Measurements from ENCODE around the gene HSPB6. TPM values are rescaled to one million over a fixed set of nuclear protein-coding genes. Genes with fewer than 3 reads are reported as not detected.

HSPB6 gene
- total RNA-seq, 2 donors from 2014 or later: 78.6 to 130 TPM

DNA sequence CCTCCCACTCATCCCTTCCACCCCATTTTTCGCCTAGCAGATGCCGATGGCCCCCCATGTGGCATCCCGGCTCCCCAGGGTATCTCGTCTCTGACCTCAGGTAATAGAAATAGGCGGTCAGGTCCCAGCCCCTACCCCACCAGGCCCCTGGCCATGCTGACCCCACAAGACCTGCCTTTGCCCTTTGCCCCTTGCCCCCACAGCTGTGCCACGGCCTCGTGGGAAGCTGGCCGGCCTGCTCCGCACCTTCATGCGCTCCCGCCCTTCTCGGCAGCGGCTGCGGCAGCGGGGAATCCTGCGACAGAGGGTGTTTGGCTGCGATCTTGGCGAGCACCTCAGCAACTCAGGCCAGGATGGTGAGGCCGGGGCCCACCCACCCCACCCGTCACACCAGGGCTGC is 23.9 kb upstream of the HSPB6 start:
- DNase-seq (ENCODE audit: low spot score) (no peak), ATAC-seq (ENCODE audit: insufficient number of reproducible peaks, low FRiP score, low read depth) (no peak)
- no peaks in the 10 kb centered on the region for H3K27me3 ChIP-seq (replicated peaks; ENCODE audit: insufficient read depth)
- TF ChIP-seq, protein P1, sequence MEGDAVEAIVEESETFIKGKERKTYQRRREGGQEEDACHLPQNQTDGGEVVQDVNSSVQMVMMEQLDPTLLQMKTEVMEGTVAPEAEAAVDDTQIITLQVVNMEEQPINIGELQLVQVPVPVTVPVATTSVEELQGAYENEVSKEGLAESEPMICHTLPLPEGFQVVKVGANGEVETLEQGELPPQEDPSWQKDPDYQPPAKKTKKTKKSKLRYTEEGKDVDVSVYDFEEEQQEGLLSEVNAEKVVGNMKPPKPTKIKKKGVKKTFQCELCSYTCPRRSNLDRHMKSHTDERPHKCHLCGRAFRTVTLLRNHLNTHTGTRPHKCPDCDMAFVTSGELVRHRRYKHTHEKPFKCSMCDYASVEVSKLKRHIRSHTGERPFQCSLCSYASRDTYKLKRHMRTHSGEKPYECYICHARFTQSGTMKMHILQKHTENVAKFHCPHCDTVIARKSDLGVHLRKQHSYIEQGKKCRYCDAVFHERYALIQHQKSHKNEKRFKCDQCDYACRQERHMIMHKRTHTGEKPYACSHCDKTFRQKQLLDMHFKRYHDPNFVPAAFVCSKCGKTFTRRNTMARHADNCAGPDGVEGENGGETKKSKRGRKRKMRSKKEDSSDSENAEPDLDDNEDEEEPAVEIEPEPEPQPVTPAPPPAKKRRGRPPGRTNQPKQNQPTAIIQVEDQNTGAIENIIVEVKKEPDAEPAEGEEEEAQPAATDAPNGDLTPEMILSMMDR (IDR thresholded peaks at IDR 0.05): no peak
- no peaks in the 10 kb centered on the region for H3K9me3 ChIP-seq
- peaks cover 21% of the 10 kb centered on the region for H3K36me3 ChIP-seq
- H3K27ac ChIP-seq: no peak overlapping the region
- H3K4me3 ChIP-seq: no peak overlapping the region
- H3K4me1 ChIP-seq (ENCODE audit: control insufficient read depth in 1 of 2, low read depth in 2 of 2): peaks cover 7 to 8% of the 10 kb centered on the region in 2 donors

DNA sequence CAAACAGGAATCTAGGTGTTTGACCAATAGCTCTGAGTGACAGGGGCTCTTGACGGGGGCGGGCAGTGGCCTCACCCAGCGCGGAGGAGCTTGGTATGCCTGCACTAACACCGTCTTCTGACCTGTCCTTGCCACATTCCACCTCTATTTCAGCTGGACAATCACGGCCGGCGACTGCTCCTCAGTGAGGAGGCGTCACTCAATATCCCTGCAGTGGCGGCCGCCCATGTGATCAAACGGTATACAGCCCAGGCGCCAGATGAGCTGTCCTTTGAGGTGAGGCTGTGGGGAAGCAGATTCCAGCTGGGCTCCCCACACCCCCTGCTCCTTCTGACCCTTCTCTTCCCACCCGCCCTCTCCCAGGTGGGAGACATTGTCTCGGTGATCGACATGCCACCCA is 23.2 kb upstream of the HSPB6 start:
- no peak for DNase-seq (ENCODE audit: low spot score)
- TF ChIP-seq, protein P1 (IDR thresholded peaks at IDR 0.05): no peak

DNA sequence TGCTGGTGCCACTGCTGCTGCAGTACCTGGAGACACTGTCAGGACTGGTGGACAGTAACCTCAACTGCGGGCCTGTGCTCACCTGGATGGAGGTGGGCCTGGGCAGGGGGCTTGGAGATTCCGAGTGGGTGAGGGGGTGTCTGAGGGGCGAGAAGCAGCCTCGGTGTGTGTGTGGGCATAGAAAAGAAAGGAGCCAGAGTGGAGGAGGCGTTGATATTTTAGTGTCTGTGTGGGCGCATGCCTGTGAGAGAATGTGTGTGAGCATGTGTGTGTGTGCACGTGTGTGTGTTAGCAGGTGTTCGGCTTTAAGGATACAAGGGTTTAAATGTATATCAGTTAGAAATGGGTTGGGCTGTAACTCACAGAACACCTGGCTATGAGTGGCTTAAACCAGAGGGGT is 22.2 kb upstream of the HSPB6 start:
- DNase-seq (ENCODE audit: low spot score): no peak
- H3K27ac ChIP-seq: no peak overlapping the region
- no peaks in the 10 kb centered on the region for H3K9me3 ChIP-seq
- no peaks in the 10 kb centered on the region for H3K27me3 ChIP-seq (replicated peaks; ENCODE audit: insufficient read depth)
- TF ChIP-seq, protein P1 (IDR thresholded peaks at IDR 0.05): no peak
- H3K36me3 ChIP-seq: peaks cover 14% of the 10 kb centered on the region
- no peak for ATAC-seq (ENCODE audit: insufficient number of reproducible peaks, low FRiP score, low read depth)
- peaks cover 8 to 12% of the 10 kb centered on the region in 2 donors for H3K4me1 ChIP-seq (ENCODE audit: control insufficient read depth in 1 of 2, low read depth in 2 of 2)
- no peak overlapping the region for H3K4me3 ChIP-seq

More for the DNA sequence above, 23.2 kb upstream of the HSPB6 start:
- Histone ChIP-seq H3K4me3 (no peak overlapping the region), H3K9me3 (no peaks in the 10 kb centered on the region), H3K27me3 (replicated peaks; ENCODE audit: insufficient read depth) (no peaks in the 10 kb centered on the region), H3K27ac (no peak overlapping the region), H3K36me3 (peaks cover 18% of the 10 kb centered on the region), H3K4me1 (ENCODE audit: control insufficient read depth in 1 of 2, low read depth in 2 of 2) (peaks cover 7 to 8% of the 10 kb centered on the region in 2 donors)
- no peak for ATAC-seq (ENCODE audit: insufficient number of reproducible peaks, low FRiP score, low read depth)

DNA sequence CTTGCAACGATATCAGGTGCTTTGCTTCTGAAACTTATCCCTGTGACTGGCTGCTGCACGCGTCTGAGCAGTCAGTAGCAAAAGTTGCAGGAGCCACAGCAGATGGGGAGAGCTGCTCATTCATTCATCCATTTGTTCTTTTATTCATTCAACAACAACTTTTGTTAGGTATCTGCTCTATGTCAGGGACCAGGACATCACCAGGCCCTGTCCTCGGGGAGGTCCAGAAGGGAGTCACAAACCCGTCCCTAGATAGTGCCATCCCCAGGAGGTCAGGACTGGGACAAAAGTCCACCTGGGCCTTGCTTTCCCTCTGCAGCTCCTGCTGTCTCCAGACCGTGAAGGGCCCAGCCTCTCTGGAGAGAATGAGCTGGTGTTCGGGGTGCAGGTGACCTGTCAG is 21.1 kb upstream of the HSPB6 start:
- no peaks in the 10 kb centered on the region for H3K9me3 ChIP-seq

DNA sequence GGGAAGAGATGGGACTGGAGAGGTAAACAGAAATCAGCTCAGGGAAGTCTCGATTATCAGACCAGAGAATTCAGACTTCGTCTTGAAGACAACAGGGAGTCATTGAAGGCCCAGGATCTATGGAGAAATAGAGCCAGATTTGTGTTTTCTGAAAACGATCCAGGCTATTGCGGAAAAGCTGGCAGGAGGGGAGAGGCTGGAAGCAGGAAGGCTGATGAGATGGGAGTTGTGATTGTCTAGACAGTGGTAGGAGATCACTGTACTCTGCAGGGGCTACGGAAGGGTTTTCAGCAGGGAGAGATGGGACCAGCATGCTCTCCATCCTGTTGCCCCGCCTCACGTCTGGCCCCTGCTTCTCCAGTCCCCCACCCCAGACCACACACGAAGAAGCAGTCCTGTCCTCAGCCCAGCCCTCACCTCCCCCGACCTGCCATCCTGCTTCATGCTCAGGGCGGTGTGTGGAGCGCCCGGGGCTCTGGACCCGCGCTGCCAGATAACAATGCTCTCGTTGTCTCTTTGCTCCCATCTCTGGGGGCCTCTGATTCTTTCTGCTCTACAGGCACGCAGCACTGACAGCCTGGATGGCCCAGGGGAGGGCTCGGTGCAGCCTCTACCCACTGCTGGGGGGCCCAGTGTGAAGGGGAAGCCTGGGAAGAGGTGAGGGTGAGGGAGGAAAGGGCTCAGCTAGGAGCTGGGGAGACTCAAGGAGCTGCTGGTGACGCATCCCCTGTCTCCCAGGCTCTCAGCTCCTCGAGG is 20.4 kb upstream of the HSPB6 start:
- no peak overlapping the region for H3K4me3 ChIP-seq
- no peak for ATAC-seq (ENCODE audit: insufficient number of reproducible peaks, low FRiP score, low read depth)
- H3K4me1 ChIP-seq (ENCODE audit: control insufficient read depth in 1 of 2, low read depth in 2 of 2): peaks cover 8 to 12% of the 10 kb centered on the region in 2 donors
- TF ChIP-seq, protein P1 (IDR thresholded peaks at IDR 0.05): no peak
- no peak overlapping the region for H3K27ac ChIP-seq
- DNase-seq (ENCODE audit: low spot score): no peak
- H3K27me3 ChIP-seq (replicated peaks; ENCODE audit: insufficient read depth): no peaks in the 10 kb centered on the region
- peaks cover 11% of the 10 kb centered on the region for H3K36me3 ChIP-seq
- H3K9me3 ChIP-seq: no peaks in the 10 kb centered on the region

More for the DNA sequence above, 21.1 kb upstream of the HSPB6 start:
- no peak overlapping the region for H3K27ac ChIP-seq
- no peak overlapping the region for H3K4me3 ChIP-seq
- peaks cover 8 to 12% of the 10 kb centered on the region in 2 donors for H3K4me1 ChIP-seq (ENCODE audit: control insufficient read depth in 1 of 2, low read depth in 2 of 2)
- H3K36me3 ChIP-seq: peaks cover 14% of the 10 kb centered on the region
- TF ChIP-seq, protein P1 (IDR thresholded peaks at IDR 0.05): no peak
- no peak for DNase-seq (ENCODE audit: low spot score)
- no peak for ATAC-seq (ENCODE audit: insufficient number of reproducible peaks, low FRiP score, low read depth)
- H3K27me3 ChIP-seq (replicated peaks; ENCODE audit: insufficient read depth): no peaks in the 10 kb centered on the region

All from thoracic aorta (tissue), 2 donors.